A549 (cell line): ENCODE data around the gene AKR1C1.
"Not testable (repeated sequence)": the region's sequence is repeated elsewhere in the genome, so short reads cannot be mapped to it uniquely, and the experiment has no call there.

ENCODE experiments used
- MAX ChIP-seq: IDR thresholded peaks from 2 replicates; pipeline ENCODE4 v1.6.1; 2012
- POLR2A ChIP-seq: IDR thresholded peaks from 2 replicates; pipeline ENCODE4 v1.6.1; 2012; ENCODE audit warnings: mild to moderate bottlenecking, low read length
- RAD21 ChIP-seq, 2 experiments: fragments of >200 bp in 1 of 2; sonication (Bioruptor Twin) in 1 of 2; formaldehyde crosslinking in 1 of 2; IDR thresholded peaks in 1 of 2; conservative IDR thresholded peaks in 1 of 2; 2 replicates in 1 of 2; 3 replicates in 1 of 2; pipeline ENCODE4 v1.6.1; 2012 to 2018; ENCODE audit warnings: inconsistent platforms in 1 of 2
- SMC3 ChIP-seq: fragments of >200 bp; sonication (Bioruptor Twin); formaldehyde crosslinking; IDR thresholded peaks from 3 replicates; pipeline ENCODE4 v1.6.1; 2018; ENCODE audit warnings: inconsistent platforms
- ZSCAN20 ChIP-seq: fragments of 250-450 bp; sonication (Bioruptor Pico); IDR thresholded peaks from 2 replicates; pipeline ENCODE4 v1.8.0; 2022; ENCODE audit warnings: mild to moderate bottlenecking, moderate library complexity

GRCh38 chr10:5004501-5004900, 41.3 kb downstream of the AKR1C1 start:
- TF ChIP-seq SMC3; POLR2A; MAX; ZSCAN20 (CRISPR knock-in tag); RAD21 (conservative IDR thresholded peaks at IDR 0.05 in 1 of 2, IDR thresholded peaks at IDR 0.05 in 1 of 2): not testable (repeated sequence)
